HepG2 (cell line): ENCODE data around the gene KISS1R. TPM values are rescaled to one million over a fixed set of nuclear protein-coding genes. Genes with fewer than 3 reads are reported as not detected.

Experiments used
- ARID2 ChIP-seq: sonication (generic); formaldehyde crosslinking; IDR thresholded peaks from 2 replicates; pipeline ENCODE4 v1.8.1; 2022; ENCODE audit warnings: mild to moderate bottlenecking, missing genetic modification reagents, borderline replicate concordance
- ATAD3A ChIP-seq: sonication (generic); formaldehyde crosslinking; IDR thresholded peaks from 2 replicates; pipeline ENCODE4 v1.4.0; 2020; ENCODE audit warnings: missing genetic modification reagents
- ELF4 ChIP-seq: sonication (generic); formaldehyde crosslinking; IDR thresholded peaks from 2 replicates; pipeline ENCODE4 v1.5.0; 2020; ENCODE audit warnings: missing genetic modification reagents, mild to moderate bottlenecking, moderate library complexity, borderline replicate concordance
- FIP1L1 ChIP-seq: fragments of 200-400 bp; formaldehyde crosslinking; IDR thresholded peaks from 2 replicates; pipeline ENCODE4 v1.6.1; 2018; ENCODE audit warnings: low read depth, mild to moderate bottlenecking, low read length, moderate library complexity, borderline replicate concordance; ENCODE audit not compliant: insufficient read depth
- FLYWCH1 ChIP-seq: sonication (generic); formaldehyde crosslinking; IDR thresholded peaks from 2 replicates; pipeline ENCODE4 v1.8.1; 2023; ENCODE audit warnings: mild to moderate bottlenecking, missing genetic modification reagents
- HMGA1 ChIP-seq: sonication (generic); formaldehyde crosslinking; conservative IDR thresholded peaks from 2 replicates; pipeline ENCODE4 v1.4.0; 2020; ENCODE audit warnings: missing genetic modification reagents
- KLF6 ChIP-seq: IDR thresholded peaks from 2 replicates; pipeline ENCODE4 v1.8.0; 2016; ENCODE audit warnings: missing biosample characterization, missing genetic modification reagents
- MXD1 ChIP-seq: sonication (generic); formaldehyde crosslinking; IDR thresholded peaks from 2 replicates; pipeline ENCODE4 v1.4.0; 2020; ENCODE audit warnings: mild to moderate bottlenecking, missing genetic modification reagents
- MYC ChIP-seq: sonication (generic); formaldehyde crosslinking; IDR thresholded peaks from 2 replicates; pipeline ENCODE4 v1.9.0; 2021; ENCODE audit warnings: missing genetic modification reagents, borderline replicate concordance
- NRL ChIP-seq: sonication (generic); formaldehyde crosslinking; IDR thresholded peaks from 2 replicates; pipeline ENCODE4 v1.5.0; 2020; ENCODE audit warnings: missing genetic modification reagents, mild to moderate bottlenecking, moderate library complexity, borderline replicate concordance
- PBX2 ChIP-seq: IDR thresholded peaks from 2 replicates; pipeline ENCODE4 v1.6.1; 2016; ENCODE audit warnings: control low read depth
- REST ChIP-seq, 2 experiments: IDR thresholded peaks; 2 replicates each; pipeline ENCODE4 v1.6.1; 2011 to 2012; ENCODE audit warnings: low read length in 2 of 2, borderline replicate concordance in 1 of 2, low read depth in 1 of 2, mild to moderate bottlenecking in 1 of 2, moderate library complexity in 1 of 2
- SNAPC2 ChIP-seq: sonication (generic); formaldehyde crosslinking; IDR thresholded peaks from 2 replicates; pipeline ENCODE4 v1.8.1; 2022; ENCODE audit warnings: mild to moderate bottlenecking, missing genetic modification reagents
- SP2 ChIP-seq: sonication (generic); formaldehyde crosslinking; IDR thresholded peaks from 2 replicates; pipeline ENCODE4 v1.5.1; 2020; ENCODE audit warnings: mild to moderate bottlenecking, missing genetic modification reagents
- SRSF4 ChIP-seq: fragments of 200-400 bp; formaldehyde crosslinking; IDR thresholded peaks from one replicate; pipeline ENCODE4 v1.6.1; 2018; ENCODE audit warnings: mild to moderate bottlenecking, low read depth, low read length, moderate library complexity; ENCODE audit not compliant: poor library complexity, severe bottlenecking
- TBX3 ChIP-seq: fragments of 450-650 bp; IDR thresholded peaks from 2 replicates; pipeline ENCODE4 v1.6.1; 2017; ENCODE audit warnings: antibody characterized with exemption, mild to moderate bottlenecking, inconsistent platforms, borderline replicate concordance
- TFDP2 ChIP-seq: sonication (generic); formaldehyde crosslinking; IDR thresholded peaks from 2 replicates; pipeline ENCODE4 v1.4.0; 2020; ENCODE audit warnings: missing genetic modification reagents
- YEATS2 ChIP-seq: sonication (generic); formaldehyde crosslinking; IDR thresholded peaks from 2 replicates; pipeline ENCODE4 v1.4.0; 2020; ENCODE audit warnings: missing genetic modification reagents, borderline replicate concordance
- ZFX ChIP-seq: sonication (generic); formaldehyde crosslinking; IDR thresholded peaks from 2 replicates; pipeline ENCODE4 v1.4.0; 2020; ENCODE audit warnings: mild to moderate bottlenecking, low read depth, missing genetic modification reagents, moderate library complexity
- ZNF44 ChIP-seq: sonication (generic); formaldehyde crosslinking; IDR thresholded peaks from 2 replicates; pipeline ENCODE4 v1.5.1; 2020; ENCODE audit warnings: mild to moderate bottlenecking, missing genetic modification reagents
- ZNF460 ChIP-seq: sonication (generic); formaldehyde crosslinking; IDR thresholded peaks from 2 replicates; pipeline ENCODE4 v1.5.1; 2020; ENCODE audit warnings: missing genetic modification reagents, mild to moderate bottlenecking, borderline replicate concordance
- ZNF607 ChIP-seq: sonication (generic); formaldehyde crosslinking; IDR thresholded peaks from 2 replicates; pipeline ENCODE4 v1.5.1; 2020; ENCODE audit warnings: missing genetic modification reagents, mild to moderate bottlenecking, borderline replicate concordance
- ZNF773 ChIP-seq: sonication (generic); formaldehyde crosslinking; IDR thresholded peaks from 2 replicates; pipeline ENCODE4 v1.4.0; 2020; ENCODE audit warnings: missing genetic modification reagents, borderline replicate concordance
- ZNF83 ChIP-seq: sonication (generic); formaldehyde crosslinking; IDR thresholded peaks from 2 replicates; pipeline ENCODE4 v1.4.0; 2020; ENCODE audit warnings: missing genetic modification reagents, mild to moderate bottlenecking, borderline replicate concordance
- polyA plus RNA-seq, 8 experiments: library from polyadenylated mRNA; depleted of rRNA in 3 of 8; stranded (reverse) in 7 of 8; unstranded in 1 of 8; fragments of >200 nt; fragmentation: Illumina TruSeq in 4 of 8; extraction: Trizol in 4 of 8; gene quantifications; 2 replicates each; pipeline versions ENCODE4 v1.2.1 to v1.2.3, GENCODE V29; 2011 to 2016; ENCODE audit warnings: low read depth in 4 of 8, missing spikeins in 1 of 8, mixed read lengths in 1 of 8; ENCODE audit not compliant: insufficient read depth in 1 of 8
- total RNA-seq, 5 experiments: library from RNA; depleted of rRNA; stranded (reverse); fragments of >200 nt; fragmentation: Illumina TruSeq; extraction: Trizol; gene quantifications; 2 replicates each; pipeline ENCODE4 v1.2.3, GENCODE V29; 2016; ENCODE audit warnings: low read depth in 1 of 5

The KISS1R gene
- total and polyA plus RNA-seq, 2 of the 13 experiments (the other 11 are each of a cell fraction or from before 2014, with no cell fraction given): 1.1 to 10.2 TPM

GRCh38 chr19:924553-925086 lies 7.5 kb downstream of the KISS1R start (continued):
- TF ChIP-seq KLF6 (CRISPR knock-in tag) (no peak), REST (IDR thresholded peaks at IDR 0.05; ENCODE audit: borderline replicate concordance in 1 of 2, low read depth in 1 of 2, low read length in 2 of 2) (no peak), HMGA1 (CRISPR knock-in tag) (no peak), YEATS2 (CRISPR knock-in tag) (no peak), MYC (CRISPR knock-in tag) (no peak; the same call in none of the 2 replicates), ZNF460 (CRISPR knock-in tag) (0 out of 2 replicates have a peak, but pooled peaks have one; percentile 60), FIP1L1 (no peak), FLYWCH1 (CRISPR knock-in tag) (0 out of 2 replicates have a peak, but pooled peaks have one; percentile 24), ZNF44 (CRISPR knock-in tag) (no peak), TFDP2 (peak; percentile 42; the same call in 1 of the 2 replicates), SP2 (CRISPR knock-in tag) (0 out of 2 replicates have a peak, but pooled peaks have one; percentile 28), ZNF83 (CRISPR knock-in tag) (no peak), PBX2 (no peak), MXD1 (CRISPR knock-in tag) (0 out of 2 replicates have a peak, but pooled peaks have one; percentile 76), SRSF4 (no peak), ZFX (CRISPR knock-in tag) (peak; percentile 53), SNAPC2 (CRISPR knock-in tag) (0 out of 2 replicates have a peak, but pooled peaks have one; percentile 22), ZNF607 (CRISPR knock-in tag) (no peak), ATAD3A (no peak), NRL (no peak), ELF4 (CRISPR knock-in tag) (no peak), TBX3 (peak; percentile 92), ZNF773 (CRISPR knock-in tag) (no peak), ARID2 (no peak)
